Body of pancreas (tissue), 4 donors: ENCODE data around the gene CDCA4.

Experiments used
- POLR2A ChIP-seq, 3 donors: fragments of 450-650 bp; IDR thresholded peaks; one replicate each; pipeline ENCODE4 v1.6.1; 2016; ENCODE audit warnings: antibody characterized with exemption in 3 of 3, mild to moderate bottlenecking in 2 of 3
- TF ChIP-seq, protein P1 (sequence below), 7 experiments: fragments of 450-650 bp in 4 of 7; fragments of 200-600 bp in 3 of 7; sonication (generic) in 3 of 7; IDR thresholded peaks; one replicate each; pipeline ENCODE4 v1.5.1; 2016 to 2019; ENCODE audit warnings: antibody characterized with exemption in 7 of 7

DNA sequence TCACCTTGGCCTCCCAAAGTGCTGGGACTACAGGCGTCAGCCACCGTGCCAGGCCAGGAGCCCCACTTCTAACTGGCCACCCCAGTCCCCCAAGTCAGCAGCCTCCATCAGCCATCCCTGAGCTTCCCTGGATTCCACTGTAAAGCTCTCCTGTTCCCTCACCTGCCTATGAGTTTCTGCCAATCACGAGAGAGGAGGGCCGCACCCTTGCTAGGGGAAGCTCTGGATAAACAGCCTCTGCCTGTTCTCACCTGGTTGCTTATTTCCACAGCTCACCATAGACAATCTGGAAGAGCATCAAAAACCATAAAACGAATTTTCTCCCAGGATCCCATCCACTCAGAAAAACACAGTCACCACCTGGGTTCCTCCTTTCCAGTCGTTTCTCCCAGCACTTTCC, 5.0 kb downstream of the CDCA4 start:
- no peak for TF ChIP-seq POLR2A (IDR thresholded peaks at IDR 0.05)
- TF ChIP-seq, protein P1, sequence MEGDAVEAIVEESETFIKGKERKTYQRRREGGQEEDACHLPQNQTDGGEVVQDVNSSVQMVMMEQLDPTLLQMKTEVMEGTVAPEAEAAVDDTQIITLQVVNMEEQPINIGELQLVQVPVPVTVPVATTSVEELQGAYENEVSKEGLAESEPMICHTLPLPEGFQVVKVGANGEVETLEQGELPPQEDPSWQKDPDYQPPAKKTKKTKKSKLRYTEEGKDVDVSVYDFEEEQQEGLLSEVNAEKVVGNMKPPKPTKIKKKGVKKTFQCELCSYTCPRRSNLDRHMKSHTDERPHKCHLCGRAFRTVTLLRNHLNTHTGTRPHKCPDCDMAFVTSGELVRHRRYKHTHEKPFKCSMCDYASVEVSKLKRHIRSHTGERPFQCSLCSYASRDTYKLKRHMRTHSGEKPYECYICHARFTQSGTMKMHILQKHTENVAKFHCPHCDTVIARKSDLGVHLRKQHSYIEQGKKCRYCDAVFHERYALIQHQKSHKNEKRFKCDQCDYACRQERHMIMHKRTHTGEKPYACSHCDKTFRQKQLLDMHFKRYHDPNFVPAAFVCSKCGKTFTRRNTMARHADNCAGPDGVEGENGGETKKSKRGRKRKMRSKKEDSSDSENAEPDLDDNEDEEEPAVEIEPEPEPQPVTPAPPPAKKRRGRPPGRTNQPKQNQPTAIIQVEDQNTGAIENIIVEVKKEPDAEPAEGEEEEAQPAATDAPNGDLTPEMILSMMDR (IDR thresholded peaks at IDR 0.05), result no peak
